Ishikawa (cell line): ENCODE results near the gene USP20.

Experiments
- CEBPB ChIP-seq: IDR thresholded peaks from 2 replicates; pipeline ENCODE4 v1.6.1; 2012
- CREB1 ChIP-seq: IDR thresholded peaks from 2 replicates; pipeline ENCODE4 v1.6.1; 2012; ENCODE audit warnings: low read depth
- EGR1 ChIP-seq: IDR thresholded peaks from 2 replicates; pipeline ENCODE4 v1.6.1; 2012
- EP300 ChIP-seq: IDR thresholded peaks from 2 replicates; pipeline ENCODE4 v1.6.1; 2012; ENCODE audit warnings: borderline replicate concordance
- FOXM1 ChIP-seq: IDR thresholded peaks from 2 replicates; pipeline ENCODE4 v1.6.1; 2012; ENCODE audit warnings: low read depth, borderline replicate concordance
- NFIC ChIP-seq: IDR thresholded peaks from 2 replicates; pipeline ENCODE4 v1.6.1; 2012
- RAD21 ChIP-seq: IDR thresholded peaks from 2 replicates; pipeline ENCODE4 v1.6.1; 2012; ENCODE audit warnings: low read depth
- TAF1 ChIP-seq: IDR thresholded peaks from 2 replicates; pipeline ENCODE4 v1.6.1; 2012; ENCODE audit warnings: low read depth, mild to moderate bottlenecking
- TCF12 ChIP-seq: IDR thresholded peaks from 2 replicates; pipeline ENCODE4 v1.6.1; 2012; ENCODE audit warnings: low read depth
- TEAD4 ChIP-seq: IDR thresholded peaks from 2 replicates; pipeline ENCODE4 v1.6.1; 2012
- YY1 ChIP-seq: IDR thresholded peaks from 2 replicates; pipeline ENCODE4 v1.6.1; 2012; ENCODE audit warnings: low read depth
- ZBTB7A ChIP-seq: IDR thresholded peaks from 2 replicates; pipeline ENCODE4 v1.6.1; 2012; ENCODE audit warnings: low read depth
- TF ChIP-seq, protein P1 (sequence below): IDR thresholded peaks from 2 replicates; pipeline ENCODE4 v1.6.1; 2012; ENCODE audit warnings: low read depth, mild to moderate bottlenecking
- TF ChIP-seq, protein P2 (sequence below): IDR thresholded peaks from 2 replicates; pipeline ENCODE4 v1.6.1; 2012
- TF ChIP-seq, protein P3 (sequence below): IDR thresholded peaks from 2 replicates; pipeline ENCODE4 v1.6.1; 2012

Gene USP20

DNA sequence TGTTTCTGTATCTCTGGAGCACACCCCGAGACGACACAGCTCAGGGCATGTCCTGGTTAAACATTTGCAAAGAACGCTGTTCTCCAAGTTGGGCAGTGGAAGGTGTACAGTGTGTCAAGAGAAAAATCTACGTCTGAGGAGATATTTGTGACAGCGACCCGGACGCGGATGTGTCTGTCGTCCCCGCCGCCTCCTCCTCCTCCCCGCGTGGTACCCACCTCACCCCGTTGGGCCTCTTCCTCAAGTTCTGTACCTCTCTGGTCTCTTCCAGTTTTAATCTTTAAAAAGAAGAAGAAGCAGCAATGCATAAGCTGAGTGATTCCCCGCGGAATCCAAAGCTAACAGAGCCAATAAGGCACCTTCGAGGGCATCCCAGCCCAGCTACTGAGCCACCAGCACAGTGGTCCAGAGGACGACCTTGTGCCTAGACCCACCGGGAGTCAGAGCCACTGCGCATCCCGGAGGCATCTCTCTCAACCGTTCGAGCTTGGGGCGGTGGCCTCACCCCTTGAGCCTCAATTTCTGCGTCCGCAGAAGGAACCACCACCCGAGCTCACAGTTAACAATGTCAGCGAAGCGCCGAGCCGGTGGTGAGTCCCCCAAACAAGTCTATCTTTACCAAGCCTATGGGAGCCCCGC is 650 bp upstream of the USP20 start:
- TF ChIP-seq, protein P1, sequence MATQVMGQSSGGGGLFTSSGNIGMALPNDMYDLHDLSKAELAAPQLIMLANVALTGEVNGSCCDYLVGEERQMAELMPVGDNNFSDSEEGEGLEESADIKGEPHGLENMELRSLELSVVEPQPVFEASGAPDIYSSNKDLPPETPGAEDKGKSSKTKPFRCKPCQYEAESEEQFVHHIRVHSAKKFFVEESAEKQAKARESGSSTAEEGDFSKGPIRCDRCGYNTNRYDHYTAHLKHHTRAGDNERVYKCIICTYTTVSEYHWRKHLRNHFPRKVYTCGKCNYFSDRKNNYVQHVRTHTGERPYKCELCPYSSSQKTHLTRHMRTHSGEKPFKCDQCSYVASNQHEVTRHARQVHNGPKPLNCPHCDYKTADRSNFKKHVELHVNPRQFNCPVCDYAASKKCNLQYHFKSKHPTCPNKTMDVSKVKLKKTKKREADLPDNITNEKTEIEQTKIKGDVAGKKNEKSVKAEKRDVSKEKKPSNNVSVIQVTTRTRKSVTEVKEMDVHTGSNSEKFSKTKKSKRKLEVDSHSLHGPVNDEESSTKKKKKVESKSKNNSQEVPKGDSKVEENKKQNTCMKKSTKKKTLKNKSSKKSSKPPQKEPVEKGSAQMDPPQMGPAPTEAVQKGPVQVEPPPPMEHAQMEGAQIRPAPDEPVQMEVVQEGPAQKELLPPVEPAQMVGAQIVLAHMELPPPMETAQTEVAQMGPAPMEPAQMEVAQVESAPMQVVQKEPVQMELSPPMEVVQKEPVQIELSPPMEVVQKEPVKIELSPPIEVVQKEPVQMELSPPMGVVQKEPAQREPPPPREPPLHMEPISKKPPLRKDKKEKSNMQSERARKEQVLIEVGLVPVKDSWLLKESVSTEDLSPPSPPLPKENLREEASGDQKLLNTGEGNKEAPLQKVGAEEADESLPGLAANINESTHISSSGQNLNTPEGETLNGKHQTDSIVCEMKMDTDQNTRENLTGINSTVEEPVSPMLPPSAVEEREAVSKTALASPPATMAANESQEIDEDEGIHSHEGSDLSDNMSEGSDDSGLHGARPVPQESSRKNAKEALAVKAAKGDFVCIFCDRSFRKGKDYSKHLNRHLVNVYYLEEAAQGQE, result no peak
- TF ChIP-seq EGR1 (no peak), YY1 (no peak), CEBPB (no peak), RAD21 (no peak), CREB1 (no peak), NFIC (no peak), ZBTB7A (no peak; the same call in 1 of the 2 replicates), TEAD4 (no peak), FOXM1 (no peak), TAF1 (no peak), TCF12 (no peak), EP300 (no peak)
- TF ChIP-seq, protein P2, sequence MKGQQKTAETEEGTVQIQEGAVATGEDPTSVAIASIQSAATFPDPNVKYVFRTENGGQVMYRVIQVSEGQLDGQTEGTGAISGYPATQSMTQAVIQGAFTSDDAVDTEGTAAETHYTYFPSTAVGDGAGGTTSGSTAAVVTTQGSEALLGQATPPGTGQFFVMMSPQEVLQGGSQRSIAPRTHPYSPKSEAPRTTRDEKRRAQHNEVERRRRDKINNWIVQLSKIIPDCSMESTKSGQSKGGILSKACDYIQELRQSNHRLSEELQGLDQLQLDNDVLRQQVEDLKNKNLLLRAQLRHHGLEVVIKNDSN, result no peak
- TF ChIP-seq, protein P3, sequence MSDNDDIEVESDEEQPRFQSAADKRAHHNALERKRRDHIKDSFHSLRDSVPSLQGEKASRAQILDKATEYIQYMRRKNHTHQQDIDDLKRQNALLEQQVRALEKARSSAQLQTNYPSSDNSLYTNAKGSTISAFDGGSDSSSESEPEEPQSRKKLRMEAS, result no peak

DNA sequence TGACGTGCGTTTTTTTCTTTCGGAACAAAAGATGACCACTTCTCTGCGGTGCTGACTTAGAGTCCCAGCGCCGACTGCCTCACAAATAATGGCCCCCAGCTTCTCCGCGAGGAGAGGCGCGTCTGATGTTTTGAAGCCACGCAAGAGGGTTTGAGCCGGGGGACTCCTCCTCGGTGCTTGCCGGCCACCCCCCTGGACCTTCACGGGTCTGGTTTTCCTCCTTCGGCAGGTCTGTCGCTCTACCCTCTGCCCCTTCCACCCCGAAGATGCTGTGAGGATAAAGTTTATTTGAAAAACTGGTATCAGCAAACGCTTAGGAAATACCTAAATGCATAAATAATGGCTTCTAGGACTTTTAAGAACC is 584 bp downstream of the USP20 start:
- TF ChIP-seq TCF12 (no peak; the same call in 1 of the 2 replicates), EGR1 (no peak), NFIC (no peak), CEBPB (no peak), EP300 (no peak), TAF1 (no peak), TEAD4 (no peak), CREB1 (no peak), ZBTB7A (no peak), FOXM1 (no peak), YY1 (no peak), RAD21 (no peak)
- TF ChIP-seq, protein P1, result no peak
- TF ChIP-seq, protein P3, result no peak
- TF ChIP-seq, protein P2, result no peak

DNA sequence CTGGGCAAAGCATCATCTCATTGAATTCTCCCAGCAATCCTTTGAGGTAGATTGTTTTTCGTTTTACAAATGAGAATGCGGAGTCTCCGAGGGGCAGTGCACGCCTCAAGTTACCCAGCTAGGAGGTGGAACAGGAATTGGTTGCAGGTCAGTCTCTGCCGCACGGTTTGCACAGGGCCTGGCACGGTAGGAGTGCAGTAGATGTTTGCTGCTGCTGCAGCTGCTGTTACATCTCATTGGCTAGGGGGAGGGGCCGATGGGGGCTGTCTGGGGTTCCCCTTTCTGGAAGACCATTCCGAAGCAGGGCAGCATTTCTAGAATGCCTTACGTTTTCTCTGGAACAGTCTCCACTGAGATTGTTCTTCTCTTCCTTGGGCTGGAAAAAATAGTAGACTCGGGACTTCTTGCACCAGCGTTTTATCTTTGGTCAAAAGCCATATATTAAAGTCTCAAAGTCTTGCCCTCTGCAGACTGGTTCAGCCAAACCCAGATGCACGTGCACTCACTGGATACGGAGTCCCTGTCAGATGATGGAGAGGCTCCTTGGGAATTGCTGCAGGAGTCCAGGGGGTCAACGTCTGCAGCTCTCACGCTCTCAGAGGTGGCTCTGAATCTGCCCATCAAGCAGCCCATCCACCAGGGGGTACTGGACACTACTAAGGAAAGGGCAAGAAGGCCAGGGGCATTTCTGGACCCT is 1.2 kb downstream of the USP20 start:
- no peak for TF ChIP-seq CEBPB
- TF ChIP-seq FOXM1, result no peak
- TF ChIP-seq EP300, result no peak
- TF ChIP-seq YY1, result no peak
- TF ChIP-seq, protein P1, result no peak
- no peak for TF ChIP-seq CREB1
- TF ChIP-seq RAD21, result no peak
- no peak for TF ChIP-seq EGR1
- TF ChIP-seq NFIC, result no peak
- TF ChIP-seq ZBTB7A, result no peak
- TF ChIP-seq, protein P3, result no peak
- TF ChIP-seq TEAD4, result no peak

DNA sequence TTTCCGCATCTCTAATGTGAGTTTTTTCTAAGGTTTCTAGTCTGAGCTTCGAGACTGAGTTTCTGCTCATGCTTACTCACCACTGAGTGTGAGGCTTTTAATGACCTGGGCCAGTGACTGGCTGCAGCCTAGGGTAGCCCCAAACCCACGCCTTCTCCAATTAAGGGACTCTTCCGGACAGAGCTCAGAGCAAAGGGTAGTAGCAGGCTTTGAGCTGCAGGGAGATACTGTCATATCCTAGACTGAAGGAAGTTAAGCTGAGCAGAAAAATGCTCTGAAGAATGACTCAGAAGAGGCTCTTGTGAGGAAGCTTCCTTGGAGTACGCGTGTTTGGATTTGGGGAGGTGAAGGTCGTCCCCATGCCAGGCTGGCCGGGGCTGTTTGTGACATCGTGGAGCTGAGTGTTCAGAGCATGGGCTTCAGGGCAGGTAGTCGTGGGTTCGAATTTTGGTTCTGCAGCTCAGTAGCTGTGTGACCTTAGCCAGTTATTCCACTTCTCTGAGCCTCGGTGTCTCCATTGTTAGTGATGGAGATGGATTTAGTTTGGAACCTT is 3.5 kb downstream of the USP20 start:
- TF ChIP-seq TEAD4, result no peak
- no peak for TF ChIP-seq TAF1
- TF ChIP-seq, protein P2, result no peak
- TF ChIP-seq, protein P3, result no peak
